RWPE2 (cell line): Measurements from ENCODE around the gene PI16.

ENCODE experiments used
- ATAC-seq: fragments of 200-7000 bp; cut with Tn5 transposase; 3 replicates; pipeline ENCODE4 v1.9.1; 2021; ENCODE audit warnings: low read depth
- DNase-seq: peaks from one replicate; pipeline ENCODE4 v3.0.0-alpha.2; 2020; ENCODE audit warnings: low spot score
- H3K27ac ChIP-seq: fragments of 450-650 bp; 2 replicates; pipeline ENCODE4 v1.5.1; 2017; ENCODE audit warnings: mild to moderate bottlenecking; ENCODE audit not compliant: poor library complexity, severe bottlenecking
- H3K27me3 ChIP-seq: fragments of 250-450 bp; sonication (Bioruptor Pico); 2 replicates; pipeline ENCODE4 v1.5.1; 2021; ENCODE audit warnings: mild to moderate bottlenecking, moderate library complexity; ENCODE audit not compliant: insufficient read depth, poor library complexity, severe bottlenecking
- H3K36me3 ChIP-seq: fragments of 250-450 bp; sonication (Bioruptor Pico); 2 replicates; pipeline ENCODE4 v1.5.1; 2020; ENCODE audit warnings: low read depth, mild to moderate bottlenecking, moderate library complexity
- H3K4me1 ChIP-seq: fragments of 250-450 bp; sonication (Bioruptor Pico); 2 replicates; pipeline ENCODE4 v1.5.1; 2021; ENCODE audit warnings: mild to moderate bottlenecking, moderate library complexity; ENCODE audit not compliant: insufficient read depth, poor library complexity, severe bottlenecking
- H3K4me3 ChIP-seq: fragments of 250-450 bp; sonication (Bioruptor Pico); 2 replicates; pipeline ENCODE4 v1.5.1; 2021; ENCODE audit warnings: mild to moderate bottlenecking, moderate library complexity; ENCODE audit not compliant: severe bottlenecking
- H3K9me3 ChIP-seq: fragments of 250-450 bp; sonication (Bioruptor Pico); 2 replicates; pipeline ENCODE4 v1.5.1; 2021; ENCODE audit warnings: mild to moderate bottlenecking, moderate library complexity; ENCODE audit not compliant: severe bottlenecking
- CTCF ChIP-seq: fragments of 450-650 bp; IDR thresholded peaks from one replicate; pipeline ENCODE4 v1.5.1; 2017; ENCODE audit warnings: mild to moderate bottlenecking, moderate library complexity; ENCODE audit not compliant: poor library complexity, severe bottlenecking

PI16 gene

DNA sequence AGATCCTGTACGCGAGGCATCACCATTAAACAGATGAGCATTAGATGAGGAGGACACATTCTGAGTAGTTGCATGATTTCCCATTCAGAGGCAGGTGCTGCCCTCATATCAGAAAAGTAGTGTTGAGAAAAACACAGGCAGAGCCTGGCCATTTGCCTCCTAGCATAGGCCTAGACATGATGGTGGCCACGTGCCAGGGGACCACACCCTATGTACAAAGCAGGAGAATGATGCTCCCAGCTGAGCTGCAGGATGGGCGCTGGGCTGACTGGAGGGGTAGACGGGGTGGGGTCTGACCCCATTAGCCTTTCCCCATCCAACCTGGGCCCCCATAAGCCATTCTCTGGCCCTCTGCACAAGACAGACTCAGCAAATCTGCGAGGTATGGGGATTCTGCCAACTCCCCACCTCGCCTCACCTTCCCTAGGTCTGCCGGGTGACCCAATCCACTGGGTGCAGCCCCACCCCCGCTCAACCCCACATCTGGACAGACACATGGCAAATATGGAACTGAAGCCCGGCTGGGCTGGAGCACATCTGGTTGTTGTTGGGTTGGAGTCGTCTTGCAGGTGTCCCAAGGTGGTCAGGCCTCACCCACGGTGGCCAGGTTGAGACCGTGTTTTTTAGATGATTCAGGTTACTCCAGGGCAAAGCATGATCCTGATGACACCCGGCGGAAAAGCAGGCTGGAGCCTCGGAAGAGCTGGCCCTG lies 13.9 kb downstream of the PI16 start:
- Histone ChIP-seq H3K4me1 (peaks cover 17% of the 10 kb centered on the region), H3K4me3 (no peak overlapping the region), H3K9me3 (no peaks in the 10 kb centered on the region), H3K27me3 (no peaks in the 10 kb centered on the region), H3K27ac (peak overlapping the region; percentile 20), H3K36me3 (peaks cover 60% of the 10 kb centered on the region)
- no peak for TF ChIP-seq CTCF
- ATAC-seq (peak; percentile 39; the same call in 2 of the 3 replicates), DNase-seq (no peak)

DNA sequence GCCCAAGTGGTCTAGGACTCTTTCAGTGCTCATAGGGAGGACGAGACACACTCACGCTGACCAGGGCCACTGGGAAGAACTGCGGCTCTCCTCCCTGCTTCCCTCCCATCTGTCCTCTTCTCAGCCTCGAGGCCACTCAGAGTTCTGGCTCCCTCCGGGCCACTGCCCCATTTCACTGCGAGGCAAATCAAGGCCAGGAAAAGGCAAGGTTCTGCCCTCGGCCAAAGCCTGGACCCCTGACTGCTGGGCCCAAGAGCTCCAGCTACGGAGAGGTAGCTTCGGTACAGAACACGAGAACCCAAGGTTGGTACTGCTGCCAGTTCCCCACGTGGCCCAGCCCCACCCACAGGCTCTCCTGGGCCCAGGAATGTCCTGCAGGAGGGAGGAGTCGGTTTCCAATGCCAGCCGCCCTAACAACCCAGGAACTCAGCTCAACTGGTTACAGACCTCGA lies 14.7 kb downstream of the PI16 start:
- Histone ChIP-seq H3K27me3 (no peaks in the 10 kb centered on the region), H3K36me3 (peaks cover 69% of the 10 kb centered on the region), H3K4me1 (peaks cover 10% of the 10 kb centered on the region), H3K9me3 (no peaks in the 10 kb centered on the region), H3K4me3 (no peak overlapping the region), H3K27ac (peak overlapping the region; percentile 20)
- TF ChIP-seq CTCF, result no peak
- DNase-seq (no peak), ATAC-seq (peak; percentile 47; the same call in 2 of the 3 replicates)

- Histone ChIP-seq H3K36me3 (peaks cover 78% of the 10 kb centered on the region), H3K27ac (no peak overlapping the region)
- no peak for ATAC-seq
These were observed 15.7 kb downstream of the PI16 start for GRCh38 chr6:36969988-36970891.

GRCh38 chr6:36970892-36971842 lies 16.6 kb downstream of the PI16 start:
- Histone ChIP-seq H3K4me3 (no peak overlapping the region), H3K27me3 (no peaks in the 10 kb centered on the region), H3K36me3 (peaks cover 88% of the 10 kb centered on the region), H3K4me1 (peaks cover 10% of the 10 kb centered on the region), H3K27ac (no peak overlapping the region), H3K9me3 (no peaks in the 10 kb centered on the region)
- ATAC-seq, result no peak
- DNase-seq, result no peak
- no peak for TF ChIP-seq CTCF

More at GRCh38 chr6:36969988-36970891, 15.7 kb downstream of the PI16 start:
- DNase-seq, result no peak
- no peak for TF ChIP-seq CTCF
- no peak overlapping the region for H3K4me3 ChIP-seq
- no peaks in the 10 kb centered on the region for H3K9me3 ChIP-seq
- H3K27me3 ChIP-seq, result no peaks in the 10 kb centered on the region
- H3K4me1 ChIP-seq, result peaks cover 10% of the 10 kb centered on the region
